ENCODE data around the gene DENND5B.

Gene DENND5B

GRCh38 chr12:31591380-31591901, 505 bp upstream of the DENND5B start:
- Histone ChIP-seq H3K23ac (ENCODE audit: low read length) (no peak overlapping the region), H2BK120ac (ENCODE audit: insufficient read depth, low read length, poor library complexity) (peak overlapping the region; percentile 52), H3K9me3 (ENCODE audit: insufficient read depth, low read depth, low read length) (no peaks in the 10 kb centered on the region), H3K4ac (ENCODE audit: low read depth, low read length) (no peak overlapping the region), H2AFZ (ENCODE audit: insufficient read depth, low read length, poor library complexity) (peak overlapping the region; percentile 15), H4K91ac (ENCODE audit: low read depth, low read length) (peak overlapping the region; percentile 45), H4K12ac (ENCODE audit: low read depth, low read length) (no peak overlapping the region), H3K36me3 (ENCODE audit: control insufficient read depth in 1 of 2, insufficient read depth in 2 of 2, low read length in 2 of 2) (peaks cover 0 to 2% of the 10 kb centered on the region in 2 experiments), H2BK12ac (ENCODE audit: low read length) (no peak overlapping the region), H3K79me1 (ENCODE audit: low read length) (peaks cover 15% of the 10 kb centered on the region), H3K18ac (ENCODE audit: low read length) (peak overlapping the region; percentile 25), H3K9ac (ENCODE audit: low read length) (no peak overlapping the region), H3K4me1 (ENCODE audit: control insufficient read depth in 1 of 2, insufficient read depth in 2 of 2, low read length in 2 of 2) (peaks cover 1 to 5% of the 10 kb centered on the region in 2 experiments), H3K4me2 (ENCODE audit: low read length) (peak overlapping the region; percentile 94), H3K79me2 (ENCODE audit: control insufficient read depth, insufficient read depth, low read length, poor library complexity) (peaks cover 7% of the 10 kb centered on the region), H2BK5ac (ENCODE audit: low read depth, low read length, poor library complexity) (peak overlapping the region; percentile 29), H3K27ac (ENCODE audit: low read depth, low read length) (peak overlapping the region; percentile 83), H4K8ac (ENCODE audit: low read depth, low read length) (no peak overlapping the region), H3K14ac (ENCODE audit: low read length) (peak overlapping the region; percentile 64), H3K4me3 (ENCODE audit: low read depth, low read length) (peak overlapping the region; percentile 100), H2AK5ac (ENCODE audit: low read length) (no peak overlapping the region), H3K27me3 (ENCODE audit: insufficient read depth, low read length) (no peaks in the 10 kb centered on the region)
- DNase-seq, result peak in 1 of 2 donors; percentile 28
- no CpG with 5 or more reads among the region's 16 CpGs for WGBS (ENCODE audit: extremely low coverage, insufficient coverage, insufficient read length)

GRCh38 chr12:31589904-31590641, 863 bp downstream of the DENND5B start:
- Histone ChIP-seq H3K4ac (ENCODE audit: low read depth, low read length) (peak overlapping the region; percentile 96), H3K4me3 (ENCODE audit: low read depth, low read length) (peak overlapping the region; percentile 100), H3K9ac (ENCODE audit: low read length) (peak overlapping the region; percentile 93), H3K14ac (ENCODE audit: low read length) (peak overlapping the region; percentile 98), H4K8ac (ENCODE audit: low read depth, low read length) (peak overlapping the region; percentile 92), H3K18ac (ENCODE audit: low read length) (peak overlapping the region; percentile 100), H3K36me3 (ENCODE audit: control insufficient read depth in 1 of 2, insufficient read depth in 2 of 2, low read length in 2 of 2) (peaks cover 0 to 2% of the 10 kb centered on the region in 2 experiments), H3K27ac (ENCODE audit: low read depth, low read length) (peak overlapping the region; percentile 83), H2BK12ac (ENCODE audit: low read length) (peak overlapping the region; percentile 90), H4K91ac (ENCODE audit: low read depth, low read length) (peak overlapping the region; percentile 97), H2AK5ac (ENCODE audit: low read length) (no peak overlapping the region), H3K4me2 (ENCODE audit: low read length) (peak overlapping the region; percentile 91), H3K9me3 (ENCODE audit: insufficient read depth, low read depth, low read length) (no peaks in the 10 kb centered on the region), H4K12ac (ENCODE audit: low read depth, low read length) (peak overlapping the region; percentile 85), H2BK5ac (ENCODE audit: low read depth, low read length, poor library complexity) (peak overlapping the region; percentile 95), H3K4me1 (ENCODE audit: control insufficient read depth in 1 of 2, insufficient read depth in 2 of 2, low read length in 2 of 2) (peaks cover 2 to 5% of the 10 kb centered on the region in 2 experiments), H2BK120ac (ENCODE audit: insufficient read depth, low read length, poor library complexity) (peak overlapping the region; percentile 97), H3K79me2 (ENCODE audit: control insufficient read depth, insufficient read depth, low read length, poor library complexity) (peaks cover 7% of the 10 kb centered on the region), H3K23ac (ENCODE audit: low read length) (no peak overlapping the region), H3K27me3 (ENCODE audit: insufficient read depth, low read length) (no peaks in the 10 kb centered on the region), H3K79me1 (ENCODE audit: low read length) (peaks cover 15% of the 10 kb centered on the region), H2AFZ (ENCODE audit: insufficient read depth, low read length, poor library complexity) (peak overlapping the region; percentile 96)
- peak; percentile 49 to 77 for DNase-seq
- WGBS (ENCODE audit: extremely low coverage, insufficient coverage, insufficient read length), result no CpG with 5 or more reads among the region's 85 CpGs

- Histone ChIP-seq H3K4ac (ENCODE audit: low read depth, low read length) (no peak overlapping the region), H3K14ac (ENCODE audit: low read length) (no peak overlapping the region), H3K9me3 (ENCODE audit: insufficient read depth, low read depth, low read length) (no peaks in the 10 kb centered on the region), H2AFZ (ENCODE audit: insufficient read depth, low read length, poor library complexity) (no peak overlapping the region), H2AK5ac (ENCODE audit: low read length) (no peak overlapping the region), H3K4me1 (ENCODE audit: control insufficient read depth in 1 of 2, insufficient read depth in 2 of 2, low read length in 2 of 2) (peaks cover 5% of the 10 kb centered on the region in 2 experiments), H3K27ac (ENCODE audit: low read depth, low read length) (peak overlapping the region; percentile 83), H3K4me2 (ENCODE audit: low read length) (peak overlapping the region; percentile 91), H3K9ac (ENCODE audit: low read length) (no peak overlapping the region), H3K4me3 (ENCODE audit: low read depth, low read length) (peak overlapping the region; percentile 100), H4K8ac (ENCODE audit: low read depth, low read length) (no peak overlapping the region), H3K79me2 (ENCODE audit: control insufficient read depth, insufficient read depth, low read length, poor library complexity) (peaks cover 7% of the 10 kb centered on the region), H3K36me3 (ENCODE audit: control insufficient read depth in 1 of 2, insufficient read depth in 2 of 2, low read length in 2 of 2) (peaks cover 0 to 2% of the 10 kb centered on the region in 2 experiments), H4K91ac (ENCODE audit: low read depth, low read length) (peak overlapping the region; percentile 97), H3K18ac (ENCODE audit: low read length) (no peak overlapping the region), H2BK5ac (ENCODE audit: low read depth, low read length, poor library complexity) (no peak overlapping the region), H2BK12ac (ENCODE audit: low read length) (no peak overlapping the region), H3K27me3 (ENCODE audit: insufficient read depth, low read length) (no peaks in the 10 kb centered on the region), H4K12ac (ENCODE audit: low read depth, low read length) (no peak overlapping the region), H2BK120ac (ENCODE audit: insufficient read depth, low read length, poor library complexity) (no peak overlapping the region), H3K79me1 (ENCODE audit: low read length) (peaks cover 15% of the 10 kb centered on the region), H3K23ac (ENCODE audit: low read length) (no peak overlapping the region)
- no peak for DNase-seq
- WGBS (ENCODE audit: extremely low coverage, insufficient coverage, insufficient read length), result no CpG with 5 or more reads among the region's 15 CpGs
These were observed 1.4 kb downstream of the DENND5B start for GRCh38 chr12:31589598-31589903.

- Histone ChIP-seq H2BK5ac (ENCODE audit: low read depth, low read length, poor library complexity) (no peak overlapping the region), H3K27ac (ENCODE audit: low read depth, low read length) (no peak overlapping the region), H3K79me1 (ENCODE audit: low read length) (peaks cover 15% of the 10 kb centered on the region), H2AK5ac (ENCODE audit: low read length) (no peak overlapping the region), H3K18ac (ENCODE audit: low read length) (no peak overlapping the region), H3K9ac (ENCODE audit: low read length) (no peak overlapping the region), H2BK12ac (ENCODE audit: low read length) (no peak overlapping the region), H3K4me3 (ENCODE audit: low read depth, low read length) (no peak overlapping the region), H3K23ac (ENCODE audit: low read length) (no peak overlapping the region), H3K79me2 (ENCODE audit: control insufficient read depth, insufficient read depth, low read length, poor library complexity) (peaks cover 7% of the 10 kb centered on the region), H3K4me2 (ENCODE audit: low read length) (no peak overlapping the region), H3K27me3 (ENCODE audit: insufficient read depth, low read length) (no peaks in the 10 kb centered on the region), H3K4ac (ENCODE audit: low read depth, low read length) (no peak overlapping the region), H2AFZ (ENCODE audit: insufficient read depth, low read length, poor library complexity) (no peak overlapping the region), H3K4me1 (ENCODE audit: control insufficient read depth in 1 of 2, insufficient read depth in 2 of 2, low read length in 2 of 2) (peaks cover 5% of the 10 kb centered on the region in 2 experiments), H2BK120ac (ENCODE audit: insufficient read depth, low read length, poor library complexity) (no peak overlapping the region), H3K9me3 (ENCODE audit: insufficient read depth, low read depth, low read length) (no peaks in the 10 kb centered on the region), H4K12ac (ENCODE audit: low read depth, low read length) (no peak overlapping the region), H4K91ac (ENCODE audit: low read depth, low read length) (no peak overlapping the region), H3K36me3 (ENCODE audit: control insufficient read depth in 1 of 2, insufficient read depth in 2 of 2, low read length in 2 of 2) (peaks cover 0 to 2% of the 10 kb centered on the region in 2 experiments), H4K8ac (ENCODE audit: low read depth, low read length) (no peak overlapping the region), H3K14ac (ENCODE audit: low read length) (no peak overlapping the region)
- DNase-seq, result no peak
- WGBS (ENCODE audit: extremely low coverage, insufficient coverage, insufficient read length), result no CpG with 5 or more reads among the region's 3 CpGs
These were observed 2.0 kb downstream of the DENND5B start for GRCh38 chr12:31588976-31589375.
